Natural killer cell (primary cell): Measurements from ENCODE around the gene MLKL. TPM values are rescaled to one million over a fixed set of nuclear protein-coding genes. Genes with fewer than 3 reads are reported as not detected.

Source experiments
- ATAC-seq, 3 donors: fragments of 150-1000 bp in 2 of 3; fragments of 200-7000 bp in 1 of 3; cut with Tn5 transposase; 1 replicate in 1 of 3; 2 replicates in 2 of 3; pipeline ENCODE4 v1.10.0; 2021; ENCODE audit warnings: mild to moderate bottlenecking in 2 of 3, moderate library complexity in 2 of 3
- DNase-seq, 2 donors: peaks; one replicate each; pipeline versions ENCODE4 v3.0.0 to v3.0.0-alpha.2; 2013 to 2021; ENCODE audit warnings: mixed read lengths in 1 of 2
- H3K27ac ChIP-seq: one replicate; pipeline ENCODE4 v1.5.1; 2013; ENCODE audit warnings: mild to moderate bottlenecking, low read length
- H3K27me3 ChIP-seq: one replicate; pipeline ENCODE4 v1.6.1; 2013; ENCODE audit warnings: low read length; ENCODE audit not compliant: control insufficient read depth, insufficient read depth
- H3K36me3 ChIP-seq: one replicate; pipeline ENCODE4 v1.6.1; 2013; ENCODE audit warnings: low read length; ENCODE audit not compliant: control insufficient read depth, insufficient read depth
- H3K4me1 ChIP-seq: one replicate; pipeline ENCODE4 v1.6.1; 2013; ENCODE audit warnings: low read length; ENCODE audit not compliant: control insufficient read depth, insufficient read depth
- H3K4me3 ChIP-seq: one replicate; pipeline ENCODE4 v1.5.1; 2013; ENCODE audit warnings: low read length
- H3K9me3 ChIP-seq: one replicate; pipeline ENCODE4 v1.6.1; 2013; ENCODE audit warnings: low read length; ENCODE audit not compliant: control insufficient read depth, insufficient read depth
- H3K27ac Mint-ChIP-seq, 2 donors: one replicate each; pipeline ENCODE4 v1.8.0; 2022; ENCODE audit warnings: mild to moderate bottlenecking in 2 of 2, mixed read lengths in 2 of 2, moderate library complexity in 1 of 2
- H3K27me3 Mint-ChIP-seq, 2 donors: one replicate each; pipeline ENCODE4 v1.8.0; 2022; ENCODE audit warnings: low read depth in 2 of 2, mixed read lengths in 2 of 2
- H3K36me3 Mint-ChIP-seq: one replicate; pipeline ENCODE4 v1.8.0; 2022; ENCODE audit warnings: mixed read lengths
- H3K4me1 Mint-ChIP-seq, 2 donors: one replicate each; pipeline ENCODE4 v1.8.0; 2022; ENCODE audit warnings: mixed read lengths in 2 of 2
- H3K4me3 Mint-ChIP-seq: one replicate; pipeline ENCODE4 v1.8.0; 2022; ENCODE audit warnings: mild to moderate bottlenecking, moderate library complexity, mixed read lengths
- H3K9me3 Mint-ChIP-seq, 2 donors: one replicate each; pipeline ENCODE4 v1.8.0; 2022; ENCODE audit warnings: mixed read lengths in 2 of 2
- WGBS: methylation state at CpG from one replicate; pipeline ENCODE4 v1.1.7; 2013; ENCODE audit warnings: missing lambda C conversion rate; ENCODE audit not compliant: insufficient coverage; 5-methylcytosine and 5-hydroxymethylcytosine counted together
- intact Hi-C: fragments of 100-400 bp; cut with micrococcal nuclease; formaldehyde crosslinking; loops from one replicate; pipeline ENCODE4 v1.14.2; 2022
- total RNA-seq, 4 donors: library from RNA; stranded (reverse); fragments of 120-200 nt in 1 of 4; gene quantifications; one replicate each; pipeline versions ENCODE4 v1.2.3 to v1.2.4, GENCODE V29; 2013 to 2022
- TF ChIP-seq, protein P1 (sequence below): fragments of 200-600 bp; IDR thresholded peaks from one replicate; pipeline ENCODE4 v1.8.0; 2022; ENCODE audit warnings: antibody characterized with exemption

MLKL gene
- total RNA-seq, 3 donors from 2014 or later (not counting 1 experiment from before 2014, with no cell fraction given) = 39.8 to 57.5 (median 52.1) TPM

DNA sequence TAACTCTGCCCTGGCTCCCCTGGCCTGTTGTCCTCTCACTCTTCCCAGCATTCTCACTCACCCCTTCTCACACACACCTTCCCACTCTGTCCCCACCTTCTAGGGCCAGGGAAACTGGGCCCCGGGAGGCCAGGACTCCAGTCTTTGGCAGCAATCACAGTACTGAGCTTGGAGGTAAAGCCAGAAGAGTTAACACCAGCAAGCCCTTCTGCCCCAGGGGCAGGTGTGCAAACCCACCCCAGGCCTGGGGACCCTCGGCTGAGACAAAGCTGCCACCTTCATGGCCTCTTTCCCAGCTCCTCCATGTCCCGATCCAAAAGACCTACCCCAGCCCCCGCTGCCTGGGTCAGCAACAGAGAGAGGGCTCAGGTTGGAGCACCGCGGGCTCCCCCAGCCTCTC, 36.9 kb upstream of the MLKL start:
- no peaks in the 10 kb centered on the region for H3K4me1 ChIP-seq
- Mint-ChIP-seq H3K27me3 (no peaks in the 10 kb centered on the region), H3K36me3 (no peaks in the 10 kb centered on the region), H3K9me3 (no peaks in the 10 kb centered on the region), H3K27ac (no peak overlapping the region), H3K4me1 (no peaks in the 10 kb centered on the region), H3K4me3 (no peak overlapping the region)
- DNase-seq (no peak), ATAC-seq (no peak)
- H3K27ac ChIP-seq = no peak overlapping the region
- no peaks in the 10 kb centered on the region for H3K36me3 ChIP-seq
- H3K4me3 ChIP-seq = no peak overlapping the region
- TF ChIP-seq, protein P1, sequence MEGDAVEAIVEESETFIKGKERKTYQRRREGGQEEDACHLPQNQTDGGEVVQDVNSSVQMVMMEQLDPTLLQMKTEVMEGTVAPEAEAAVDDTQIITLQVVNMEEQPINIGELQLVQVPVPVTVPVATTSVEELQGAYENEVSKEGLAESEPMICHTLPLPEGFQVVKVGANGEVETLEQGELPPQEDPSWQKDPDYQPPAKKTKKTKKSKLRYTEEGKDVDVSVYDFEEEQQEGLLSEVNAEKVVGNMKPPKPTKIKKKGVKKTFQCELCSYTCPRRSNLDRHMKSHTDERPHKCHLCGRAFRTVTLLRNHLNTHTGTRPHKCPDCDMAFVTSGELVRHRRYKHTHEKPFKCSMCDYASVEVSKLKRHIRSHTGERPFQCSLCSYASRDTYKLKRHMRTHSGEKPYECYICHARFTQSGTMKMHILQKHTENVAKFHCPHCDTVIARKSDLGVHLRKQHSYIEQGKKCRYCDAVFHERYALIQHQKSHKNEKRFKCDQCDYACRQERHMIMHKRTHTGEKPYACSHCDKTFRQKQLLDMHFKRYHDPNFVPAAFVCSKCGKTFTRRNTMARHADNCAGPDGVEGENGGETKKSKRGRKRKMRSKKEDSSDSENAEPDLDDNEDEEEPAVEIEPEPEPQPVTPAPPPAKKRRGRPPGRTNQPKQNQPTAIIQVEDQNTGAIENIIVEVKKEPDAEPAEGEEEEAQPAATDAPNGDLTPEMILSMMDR = no peak
- no peaks in the 10 kb centered on the region for H3K27me3 ChIP-seq
- no peaks in the 10 kb centered on the region for H3K9me3 ChIP-seq
- intact Hi-C loops = no loop called here
- WGBS = 87% methylated on average over 6 of the region's 6 CpGs

DNA sequence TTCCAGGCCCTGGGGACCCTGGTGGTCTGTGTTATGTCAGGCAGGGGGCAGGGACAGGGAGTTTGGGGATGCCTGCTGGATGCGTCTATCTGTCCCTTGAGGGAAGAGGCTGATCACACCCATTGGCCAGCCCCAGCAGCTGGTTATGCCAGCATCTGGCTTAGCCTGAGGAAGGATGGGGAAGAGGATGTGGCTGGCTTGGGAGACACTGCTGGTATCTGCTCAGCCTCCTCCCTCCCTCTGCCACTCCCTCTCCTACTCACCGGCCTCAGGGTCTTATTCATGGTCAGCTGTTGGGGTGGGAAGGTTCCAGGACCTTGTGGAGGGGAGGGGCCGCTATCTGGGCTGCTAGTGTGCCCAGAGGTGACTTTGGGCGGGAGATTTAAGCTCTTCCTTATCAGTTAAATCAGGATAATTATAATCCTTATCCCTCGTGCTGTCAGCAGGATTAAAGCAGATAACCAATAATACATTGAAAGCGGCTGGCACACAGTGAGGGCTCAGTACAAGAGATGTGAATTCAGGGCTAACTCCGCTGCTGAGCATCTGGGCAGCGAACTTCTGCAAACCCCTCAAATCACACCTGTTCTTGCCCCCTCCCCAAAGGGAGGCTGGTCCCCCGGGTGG, 36.0 kb upstream of the MLKL start:
- H3K4me3 Mint-ChIP-seq = no peak overlapping the region
- no peaks in the 10 kb centered on the region for H3K36me3 Mint-ChIP-seq
- no peak overlapping the region for H3K27ac ChIP-seq
- intact Hi-C loops = no loop called here
- no peaks in the 10 kb centered on the region for H3K36me3 ChIP-seq
- no peaks in the 10 kb centered on the region for H3K4me1 Mint-ChIP-seq
- 71% methylated on average over 7 of the region's 9 CpGs for WGBS
- DNase-seq (no peak), ATAC-seq (no peak)
- H3K4me3 ChIP-seq = no peak overlapping the region
- H3K27me3 ChIP-seq = no peaks in the 10 kb centered on the region
- no peaks in the 10 kb centered on the region for H3K9me3 Mint-ChIP-seq
- no peaks in the 10 kb centered on the region for H3K27me3 Mint-ChIP-seq
- H3K27ac Mint-ChIP-seq = no peak overlapping the region
- no peaks in the 10 kb centered on the region for H3K4me1 ChIP-seq
- TF ChIP-seq, protein P1 = no peak
- no peaks in the 10 kb centered on the region for H3K9me3 ChIP-seq

DNA sequence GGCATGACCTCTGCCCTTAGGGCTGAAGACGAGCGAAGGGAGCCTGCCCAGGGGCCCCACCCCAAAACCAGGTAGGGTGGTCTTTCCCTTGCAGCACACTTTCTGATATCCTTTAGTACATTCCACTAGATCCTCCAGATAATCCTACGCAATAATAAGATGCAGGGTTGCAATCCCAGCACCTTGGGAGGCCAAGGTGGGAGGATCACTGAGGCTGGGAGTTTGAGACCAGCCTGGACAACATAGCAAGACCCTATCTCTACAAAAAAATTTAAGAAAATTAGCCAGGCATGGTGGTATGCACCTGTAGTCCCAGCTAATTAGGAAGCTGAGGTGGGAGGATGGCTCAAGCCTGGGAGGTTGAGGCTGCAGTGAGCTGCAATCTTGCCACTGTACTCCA, 34.9 kb upstream of the MLKL start:
- DNase-seq = no peak
- ATAC-seq = no peak
- intact Hi-C loops = no loop called here
- H3K27me3 Mint-ChIP-seq = no peaks in the 10 kb centered on the region
- Histone ChIP-seq H3K27ac (no peak overlapping the region), H3K4me1 (no peaks in the 10 kb centered on the region), H3K36me3 (no peaks in the 10 kb centered on the region), H3K27me3 (no peaks in the 10 kb centered on the region), H3K9me3 (no peaks in the 10 kb centered on the region), H3K4me3 (no peak overlapping the region)
- no peak overlapping the region for H3K27ac Mint-ChIP-seq
- 94% methylated on average over 3 of the region's 3 CpGs for WGBS
- TF ChIP-seq, protein P1 = no peak
- peaks cover 1 to 3% of the 10 kb centered on the region in 2 donors for H3K4me1 Mint-ChIP-seq
- H3K9me3 Mint-ChIP-seq = no peaks in the 10 kb centered on the region
- H3K4me3 Mint-ChIP-seq = no peak overlapping the region
- H3K36me3 Mint-ChIP-seq = no peaks in the 10 kb centered on the region

DNA sequence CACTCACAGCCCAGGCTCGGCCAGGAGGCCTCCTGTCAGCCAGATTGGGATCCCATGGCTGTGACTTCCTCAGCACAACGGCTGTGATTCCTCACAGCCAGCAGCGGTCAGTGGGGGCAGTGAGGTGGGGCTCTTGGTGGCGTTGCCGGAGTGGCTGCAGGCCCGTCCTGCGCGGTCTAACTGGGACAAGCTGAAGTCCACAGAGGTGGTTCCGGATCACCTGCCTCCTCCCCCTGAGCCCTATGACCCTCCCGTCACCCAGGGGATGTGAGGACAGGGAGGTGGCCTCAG, 34.4 kb upstream of the MLKL start:
- Histone ChIP-seq H3K36me3 (no peaks in the 10 kb centered on the region), H3K4me3 (no peak overlapping the region), H3K27ac (no peak overlapping the region), H3K27me3 (no peaks in the 10 kb centered on the region), H3K9me3 (no peaks in the 10 kb centered on the region), H3K4me1 (peaks cover 4% of the 10 kb centered on the region)
- Mint-ChIP-seq H3K27me3 (no peaks in the 10 kb centered on the region), H3K36me3 (no peaks in the 10 kb centered on the region), H3K9me3 (no peaks in the 10 kb centered on the region), H3K27ac (no peak overlapping the region), H3K4me1 (peaks cover 6 to 8% of the 10 kb centered on the region in 2 donors), H3K4me3 (no peak overlapping the region)
- TF ChIP-seq, protein P1 = no peak
- ATAC-seq = no peak
- intact Hi-C loops = no loop called here
- DNase-seq = no peak
- 90% methylated on average over 10 of the region's 10 CpGs for whole genome bisulfite sequencing
